OCI-LY1 (cell line): ENCODE data around the gene SERPINI1.

ENCODE experiments used
- CTCF ChIP-seq: fragments of 200-600 bp; sonication (generic), shearing (Covaris generic); IDR thresholded peaks from 2 replicates; pipeline ENCODE4 v1.5.1; 2017; ENCODE audit warnings: mild to moderate bottlenecking, antibody characterized with exemption, low read length, moderate library complexity, mixed read lengths
- EZH2 ChIP-seq: fragments of 200-600 bp; sonication (generic), shearing (Covaris generic); IDR thresholded peaks from 2 replicates; pipeline ENCODE4 v1.8.0; 2017; ENCODE audit warnings: borderline replicate concordance, mixed run types, mild to moderate bottlenecking, antibody characterized with exemption, low read length, moderate library complexity, mixed read lengths

- TF ChIP-seq EZH2 (no peak), CTCF (no peak)
Measured at GRCh38 chr3:167711439-167711838, 24.1 kb upstream of the SERPINI1 start.
